GM08714 (cell line): Measurements from ENCODE around the gene AIMP1.
"Not testable (repeated sequence)": the region's sequence is repeated elsewhere in the genome, so short reads cannot be mapped to it uniquely, and the experiment has no call there.

ENCODE experiments used
- H3K4me3 ChIP-seq: fragments of 200-500 bp; sonication (Bioruptor generic); 2 replicates; pipeline ENCODE4 v1.5.1; 2014; ENCODE audit warnings: mild to moderate bottlenecking, low read length, inconsistent platforms
- ZNF274 ChIP-seq: IDR thresholded peaks from 2 replicates; pipeline ENCODE4 v1.6.1; 2012; ENCODE audit warnings: mild to moderate bottlenecking, low read depth, low read length

AIMP1 gene

DNA sequence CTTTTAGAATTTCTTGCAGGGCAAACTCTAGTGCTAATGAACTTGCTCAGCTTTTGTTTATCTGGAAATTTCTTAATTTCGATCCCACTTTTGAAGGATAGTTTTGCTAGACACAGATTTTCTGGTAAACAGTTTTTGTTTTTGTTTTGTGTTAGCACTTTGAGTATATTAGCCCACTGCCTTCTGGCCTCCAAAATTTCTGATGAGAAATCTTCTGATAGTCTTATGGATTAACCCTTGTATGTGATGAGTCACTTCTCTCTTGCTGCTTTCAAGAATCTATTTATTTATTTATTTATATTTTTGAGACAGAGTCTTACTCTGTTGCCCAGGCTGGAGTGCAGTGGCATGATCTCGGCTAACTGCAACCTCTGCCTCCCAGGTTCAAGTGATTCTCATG lies 79.2 kb downstream of the AIMP1 start:
- TF ChIP-seq ZNF274: no peak

DNA sequence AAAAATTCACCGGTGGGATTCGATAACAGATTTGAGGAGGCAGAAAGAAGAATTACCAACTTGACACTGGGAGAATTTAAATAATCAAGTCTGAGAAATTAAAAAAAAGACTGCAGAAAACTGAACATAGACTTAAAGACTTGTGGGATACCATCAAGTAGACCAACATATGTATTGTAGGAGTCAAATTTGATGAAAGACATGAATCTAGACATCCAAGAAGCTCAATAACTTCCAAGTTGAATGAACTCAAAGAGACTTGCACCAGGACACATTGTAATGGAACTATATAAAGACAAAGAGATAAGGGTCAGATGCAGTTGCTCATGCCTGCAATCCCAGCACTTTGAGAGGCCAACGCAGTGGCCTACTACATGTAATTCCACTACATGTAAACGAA lies 82.5 kb downstream of the AIMP1 start:
- not testable (repeated sequence) for H3K4me3 ChIP-seq

More for the DNA sequence above, 79.2 kb downstream of the AIMP1 start:
- H3K4me3 ChIP-seq: no peak overlapping the region
